ENCODE results near the gene MPZL1.
"Not testable (repeated sequence)": the region's sequence is repeated elsewhere in the genome, so short reads cannot be mapped to it uniquely, and the experiment has no call there.

The MPZL1 gene

DNA sequence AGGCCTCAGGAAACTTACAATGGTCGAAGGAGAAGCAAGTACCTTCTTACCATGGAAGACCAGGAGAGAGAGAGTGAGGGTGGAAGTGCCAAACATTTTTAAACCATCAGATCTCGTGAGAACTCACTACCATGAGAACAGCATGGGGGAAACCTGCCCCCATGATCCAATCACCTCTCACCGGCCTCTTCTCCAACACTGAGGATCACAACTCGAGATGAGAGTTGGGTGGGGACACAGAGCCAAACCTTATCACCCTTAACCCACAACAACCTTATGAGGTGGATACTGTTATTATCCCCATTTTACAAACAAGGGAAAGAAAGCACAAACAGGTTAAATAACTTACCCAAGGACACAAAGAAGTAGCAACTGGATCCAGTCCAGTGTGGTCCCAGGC is 80.5 kb downstream of the MPZL1 start:
- Histone ChIP-seq H3K9ac (ENCODE audit: insufficient read length) (no peak overlapping the region), H3K36me3 (ENCODE audit: insufficient read depth, low read length) (no peaks in the 10 kb centered on the region), H3K9me3 (ENCODE audit: low read depth, low read length) (no peaks in the 10 kb centered on the region), H3K27ac (no peak overlapping the region), H3K4me3 (no peak overlapping the region)
- DNase-seq (ENCODE audit: low read depth, low spot score), result no peak
- TF ChIP-seq POLR2AphosphoS5 (IDR thresholded peaks at IDR 0.05; ENCODE audit: borderline replicate concordance, low read depth, low read length), result no peak
- no peak for TF ChIP-seq EZH2 (IDR thresholded peaks at IDR 0.05)
- no peak for TF ChIP-seq FOXP2 (optimal IDR thresholded peaks at IDR 0.05; ENCODE audit: control extremely low read depth, extremely low read length, insufficient read depth)

- no peak overlapping the region for H3K4me3 ChIP-seq
- H3K27ac ChIP-seq, result no peak overlapping the region
- TF ChIP-seq EZH2 (IDR thresholded peaks at IDR 0.05) (no peak), POLR2AphosphoS5 (IDR thresholded peaks at IDR 0.05; ENCODE audit: borderline replicate concordance, low read depth, low read length) (no peak), FOXP2 (optimal IDR thresholded peaks at IDR 0.05; ENCODE audit: control extremely low read depth, extremely low read length, insufficient read depth) (no peak)
- no peaks in the 10 kb centered on the region for H3K9me3 ChIP-seq (ENCODE audit: low read depth, low read length)
- H3K9ac ChIP-seq (ENCODE audit: insufficient read length), result no peak overlapping the region
- H3K36me3 ChIP-seq (ENCODE audit: insufficient read depth, low read length), result no peaks in the 10 kb centered on the region
- DNase-seq (ENCODE audit: low read depth, low spot score), result peak; percentile 51
Observed at GRCh38 chr1:167803358-167804207, 81.8 kb downstream of the MPZL1 start.

DNA sequence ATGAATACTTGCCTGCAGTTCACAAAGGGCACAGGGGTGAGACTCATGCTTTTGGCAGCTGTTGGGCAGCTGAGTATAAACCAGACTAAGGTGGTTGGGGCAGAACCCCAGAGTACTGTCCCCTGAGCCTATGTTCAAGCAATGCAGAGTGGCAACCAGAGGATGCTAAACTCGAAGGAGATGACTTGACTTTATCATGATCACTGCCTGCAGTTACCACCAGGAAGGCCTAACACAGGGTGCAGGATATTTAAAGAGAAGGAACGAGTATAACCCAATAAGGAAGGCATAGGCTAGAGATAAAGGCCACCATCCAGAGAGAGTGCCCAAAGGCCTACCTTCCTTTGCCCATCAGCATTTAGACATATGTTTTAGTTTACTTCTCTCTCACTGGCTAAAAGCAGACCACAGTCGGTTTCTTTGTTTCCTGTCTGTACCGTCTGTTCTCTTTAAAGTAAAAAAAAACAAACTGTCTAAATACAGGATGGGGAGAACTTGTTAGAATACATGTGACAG is 83.3 kb downstream of the MPZL1 start:
- Histone ChIP-seq H3K9me3 (ENCODE audit: low read depth, low read length) (no peaks in the 10 kb centered on the region), H3K27ac (no peak overlapping the region), H3K9ac (ENCODE audit: insufficient read length) (no peak overlapping the region), H3K36me3 (ENCODE audit: insufficient read depth, low read length) (no peaks in the 10 kb centered on the region), H3K4me3 (no peak overlapping the region)
- TF ChIP-seq FOXP2 (optimal IDR thresholded peaks at IDR 0.05; ENCODE audit: control extremely low read depth, extremely low read length, insufficient read depth), result no peak
- TF ChIP-seq EZH2 (IDR thresholded peaks at IDR 0.05), result no peak
- no peak for TF ChIP-seq POLR2AphosphoS5 (IDR thresholded peaks at IDR 0.05; ENCODE audit: borderline replicate concordance, low read depth, low read length)
- no peak for DNase-seq (ENCODE audit: low read depth, low spot score)

DNA sequence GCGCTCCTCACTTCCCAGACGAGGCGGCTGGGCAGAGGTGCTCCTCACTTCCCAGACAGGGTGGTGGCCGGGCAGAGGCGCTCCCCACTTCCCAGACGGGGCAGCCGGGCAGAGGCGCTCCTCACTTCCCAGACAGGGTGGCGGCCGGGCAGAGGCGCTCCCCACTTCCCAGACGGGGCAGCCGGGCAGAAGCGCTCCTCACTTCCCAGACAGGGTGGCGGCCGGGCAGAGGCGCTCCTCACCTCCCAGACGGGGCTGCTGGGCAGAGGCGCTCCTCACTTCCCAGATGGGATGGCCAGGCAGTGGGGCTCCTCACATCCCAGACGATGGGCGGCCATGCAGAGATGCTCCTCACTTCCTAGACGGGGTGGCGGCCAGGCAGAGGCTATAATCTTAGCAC is 84.5 kb downstream of the MPZL1 start:
- H3K4me3 ChIP-seq; H3K36me3 ChIP-seq (ENCODE audit: insufficient read depth, low read length); H3K9ac ChIP-seq (ENCODE audit: insufficient read length); H3K27ac ChIP-seq; H3K9me3 ChIP-seq (ENCODE audit: low read depth, low read length); DNase-seq (ENCODE audit: low read depth, low spot score): not testable (repeated sequence)

DNA sequence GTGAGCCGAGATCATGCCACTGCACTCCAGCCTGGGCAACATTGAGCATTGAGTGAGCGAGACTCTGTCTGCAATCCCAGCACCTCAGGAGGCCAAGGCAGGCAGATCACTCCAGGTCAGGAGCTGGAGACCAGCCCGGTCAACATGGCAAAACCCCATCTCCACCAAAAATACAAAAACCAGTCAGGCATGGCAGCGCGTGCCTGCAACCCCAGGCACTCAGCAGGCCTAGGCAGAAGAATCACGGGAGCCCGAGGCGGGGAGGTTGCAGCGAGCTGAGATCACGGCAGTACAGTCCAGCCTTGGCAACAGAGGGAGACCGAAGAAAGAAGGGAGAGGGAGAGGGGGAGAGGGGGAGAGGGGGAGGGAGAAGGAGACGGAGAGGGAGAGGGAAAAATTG is 84.9 kb downstream of the MPZL1 start:
- not testable (repeated sequence) for H3K9ac ChIP-seq (ENCODE audit: insufficient read length); H3K27ac ChIP-seq; H3K36me3 ChIP-seq (ENCODE audit: insufficient read depth, low read length); DNase-seq (ENCODE audit: low read depth, low spot score); H3K9me3 ChIP-seq (ENCODE audit: low read depth, low read length); H3K4me3 ChIP-seq

DNA sequence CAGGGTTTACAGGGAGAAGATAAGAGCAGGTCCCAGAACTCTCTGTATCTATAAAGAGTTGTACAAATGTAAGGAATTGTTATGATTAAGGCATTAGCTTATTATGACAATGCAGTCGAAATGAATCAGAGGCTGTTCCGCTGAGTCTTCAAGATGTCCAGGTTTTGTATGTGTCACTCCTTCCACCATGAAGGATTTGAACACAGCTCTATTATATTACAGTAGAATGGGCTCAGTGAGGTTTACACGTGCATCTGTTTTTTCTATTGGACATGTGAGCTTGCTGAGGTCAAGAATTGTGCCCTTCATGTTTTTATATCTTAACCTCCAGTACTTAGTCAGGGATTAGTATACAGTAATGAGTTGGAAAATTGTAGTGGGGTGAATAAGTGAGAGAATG is 86.3 kb downstream of the MPZL1 start:
- Histone ChIP-seq H3K36me3 (ENCODE audit: insufficient read depth, low read length) (no peaks in the 10 kb centered on the region), H3K9ac (ENCODE audit: insufficient read length) (no peak overlapping the region), H3K27ac (no peak overlapping the region), H3K9me3 (ENCODE audit: low read depth, low read length) (no peaks in the 10 kb centered on the region), H3K4me3 (no peak overlapping the region)
- DNase-seq (ENCODE audit: low read depth, low spot score), result no peak
- TF ChIP-seq EZH2 (IDR thresholded peaks at IDR 0.05), result no peak
- TF ChIP-seq FOXP2 (optimal IDR thresholded peaks at IDR 0.05; ENCODE audit: control extremely low read depth, extremely low read length, insufficient read depth), result no peak
- no peak for TF ChIP-seq POLR2AphosphoS5 (IDR thresholded peaks at IDR 0.05; ENCODE audit: borderline replicate concordance, low read depth, low read length)

DNA sequence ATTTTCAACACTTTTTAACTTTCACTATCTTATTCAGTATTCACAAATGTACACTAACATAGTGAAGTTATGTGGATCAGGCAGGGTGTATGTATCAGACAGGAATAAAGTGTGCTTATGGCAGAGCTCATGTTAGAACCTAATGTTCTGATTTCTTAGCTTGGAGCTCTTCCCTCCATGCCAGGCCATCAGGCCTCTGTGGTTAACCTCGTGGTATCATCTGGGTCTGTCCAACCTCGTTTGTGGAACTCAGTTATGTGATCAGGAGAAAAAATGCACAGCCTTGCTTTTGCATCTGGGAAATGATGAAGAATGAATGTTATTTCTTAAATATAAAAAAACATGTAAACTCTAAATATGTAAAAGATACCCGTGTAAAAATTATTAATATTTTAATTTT is 86.9 kb downstream of the MPZL1 start:
- no peak overlapping the region for H3K27ac ChIP-seq
- no peaks in the 10 kb centered on the region for H3K9me3 ChIP-seq (ENCODE audit: low read depth, low read length)
- TF ChIP-seq POLR2AphosphoS5 (IDR thresholded peaks at IDR 0.05; ENCODE audit: borderline replicate concordance, low read depth, low read length) (no peak), FOXP2 (optimal IDR thresholded peaks at IDR 0.05; ENCODE audit: control extremely low read depth, extremely low read length, insufficient read depth) (no peak), EZH2 (IDR thresholded peaks at IDR 0.05) (no peak)
- no peak overlapping the region for H3K4me3 ChIP-seq
- H3K36me3 ChIP-seq (ENCODE audit: insufficient read depth, low read length), result no peaks in the 10 kb centered on the region
- H3K9ac ChIP-seq (ENCODE audit: insufficient read length), result no peak overlapping the region
- no peak for DNase-seq (ENCODE audit: low read depth, low spot score)

DNA sequence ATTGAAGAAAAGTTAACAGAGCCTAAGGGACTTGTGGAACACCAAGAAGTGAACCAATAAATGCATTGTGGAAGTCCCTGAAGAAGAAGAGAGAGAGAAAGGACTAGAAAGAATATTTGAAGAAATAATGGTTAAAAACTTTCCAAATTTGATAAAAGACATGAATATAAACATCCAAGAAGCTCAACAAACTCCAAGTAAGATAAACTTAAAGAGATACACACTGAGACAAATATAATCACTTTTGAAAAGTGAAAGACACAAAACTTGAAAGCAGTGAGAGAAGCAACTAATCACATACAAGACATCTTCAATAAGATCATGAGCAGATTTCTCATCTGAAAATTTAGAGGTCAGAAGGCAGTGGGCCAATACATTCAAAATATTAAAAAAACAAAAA is 91.2 kb downstream of the MPZL1 start:
- Histone ChIP-seq H3K4me3 (no peak overlapping the region), H3K9ac (ENCODE audit: insufficient read length) (no peak overlapping the region), H3K9me3 (ENCODE audit: low read depth, low read length) (no peaks in the 10 kb centered on the region), H3K36me3 (ENCODE audit: insufficient read depth, low read length) (no peaks in the 10 kb centered on the region), H3K27ac (no peak overlapping the region)
- no peak for DNase-seq (ENCODE audit: low read depth, low spot score)
- TF ChIP-seq POLR2AphosphoS5 (IDR thresholded peaks at IDR 0.05; ENCODE audit: borderline replicate concordance, low read depth, low read length) (no peak), EZH2 (IDR thresholded peaks at IDR 0.05) (no peak), FOXP2 (optimal IDR thresholded peaks at IDR 0.05; ENCODE audit: control extremely low read depth, extremely low read length, insufficient read depth) (no peak)

DNA sequence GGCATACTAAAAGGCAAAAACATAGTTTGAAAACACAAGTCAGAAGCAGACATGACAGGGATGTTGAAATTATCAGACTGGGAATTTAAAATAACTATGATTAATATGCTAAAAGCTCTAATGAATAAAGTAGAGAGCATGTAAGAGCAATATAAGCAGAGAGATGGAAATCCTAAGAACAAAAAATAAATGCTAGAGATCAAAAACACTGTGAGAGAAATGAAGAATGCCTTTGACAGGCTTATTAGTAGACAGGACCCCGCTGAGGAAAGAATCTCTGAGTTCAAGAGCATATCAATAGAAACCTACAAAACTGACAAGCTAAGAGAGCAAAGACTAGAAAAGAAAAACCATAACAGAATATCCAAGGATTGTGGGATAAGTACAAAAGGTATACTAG is 93.9 kb downstream of the MPZL1 start:
- TF ChIP-seq FOXP2 (optimal IDR thresholded peaks at IDR 0.05; ENCODE audit: control extremely low read depth, extremely low read length, insufficient read depth) (no peak), EZH2 (IDR thresholded peaks at IDR 0.05) (no peak), POLR2AphosphoS5 (IDR thresholded peaks at IDR 0.05; ENCODE audit: borderline replicate concordance, low read depth, low read length) (no peak)
- Histone ChIP-seq H3K4me3 (no peak overlapping the region), H3K36me3 (ENCODE audit: insufficient read depth, low read length) (no peaks in the 10 kb centered on the region), H3K9ac (ENCODE audit: insufficient read length) (no peak overlapping the region), H3K27ac (no peak overlapping the region), H3K9me3 (ENCODE audit: low read depth, low read length) (no peaks in the 10 kb centered on the region)
- DNase-seq (ENCODE audit: low read depth, low spot score), result no peak
